TTC549 (cell line): ENCODE data around the gene TRAM2.

ENCODE experiments used
- FAIRE-seq: peaks from 2 replicates; lab custom pipeline; 2012; peaks lifted over from hg19 to GRCh38; lab: Jason Lieb, UNC

TRAM2 gene

DNA sequence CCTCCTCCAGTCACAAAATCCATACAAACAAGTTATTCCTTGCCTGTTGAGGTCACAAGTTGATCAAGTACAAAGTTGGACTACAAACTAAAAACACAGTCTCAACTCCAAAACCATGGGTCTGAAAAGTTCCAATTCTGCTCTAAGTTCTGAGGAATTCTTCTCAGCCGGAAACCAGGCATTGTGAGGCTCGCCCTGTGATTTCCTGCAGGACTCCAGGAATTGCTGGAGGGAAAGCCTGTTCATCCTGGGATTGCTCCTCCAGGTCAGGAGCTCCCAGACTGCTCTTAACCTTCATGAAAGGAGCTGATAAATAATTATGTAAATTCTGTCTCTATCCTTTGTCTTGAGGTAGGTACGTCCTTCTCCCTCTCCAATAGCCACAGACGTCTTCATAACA is 8.5 kb downstream of the TRAM2 start:
- no peak for FAIRE-seq

- FAIRE-seq, result no peak
Observed at GRCh38 chr6:52566853-52567279, 10.0 kb downstream of the TRAM2 start.

DNA sequence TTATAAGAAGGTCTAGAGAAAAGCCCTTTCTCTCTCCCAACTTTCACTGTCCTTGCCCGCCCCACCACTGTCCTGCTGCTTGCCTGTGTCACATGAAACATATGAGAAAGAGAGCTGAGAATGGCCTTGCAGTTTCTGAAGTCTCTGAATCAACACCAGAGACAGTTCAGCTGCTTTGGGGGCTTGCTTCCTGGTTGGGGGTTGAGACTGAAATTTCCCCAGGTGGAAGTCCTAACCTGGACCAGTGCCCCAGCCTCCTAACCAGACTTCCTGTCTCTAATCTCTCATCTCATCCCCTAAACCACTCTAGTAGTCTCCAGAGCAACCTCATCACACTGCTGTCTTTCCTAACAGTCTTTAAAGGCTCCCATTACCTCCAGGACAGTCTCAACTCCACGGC is 10.7 kb downstream of the TRAM2 start:
- no peak for FAIRE-seq

DNA sequence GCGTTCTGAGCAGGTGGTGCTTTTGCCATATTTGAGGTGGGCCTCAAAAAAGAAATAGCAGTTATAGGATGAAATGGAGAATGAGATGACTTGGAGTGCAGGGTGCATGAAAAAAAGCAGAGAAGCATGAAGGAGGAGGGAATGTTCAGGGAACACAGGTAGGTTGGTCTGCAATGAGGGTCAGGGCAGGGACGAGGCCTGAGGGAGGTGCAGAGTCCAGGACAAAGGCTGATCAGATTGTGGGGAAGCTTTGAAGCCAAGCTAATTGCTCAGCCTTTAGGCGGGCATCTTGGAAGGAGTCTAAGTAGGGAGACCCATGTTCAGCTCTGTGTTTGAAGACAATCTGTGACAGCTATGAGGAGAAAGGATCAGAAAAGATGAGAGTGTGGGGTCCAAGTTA is 12.0 kb downstream of the TRAM2 start:
- FAIRE-seq, result no peak

GRCh38 chr6:52562911-52563310 is 13.9 kb downstream of the TRAM2 start:
- no peak for FAIRE-seq

- FAIRE-seq, result no peak
Observed at GRCh38 chr6:52560462-52560861, 16.4 kb downstream of the TRAM2 start.

- FAIRE-seq, result no peak
Observed at GRCh38 chr6:52558266-52559000, 18.4 kb downstream of the TRAM2 start.

- FAIRE-seq, result no peak
Observed at GRCh38 chr6:52557389-52558265, 19.2 kb downstream of the TRAM2 start.

- FAIRE-seq, result no peak
Observed at GRCh38 chr6:52555518-52556233, 21.2 kb downstream of the TRAM2 start.

- FAIRE-seq, result no peak
Observed at GRCh38 chr6:52554684-52555280, 22.1 kb downstream of the TRAM2 start.

DNA sequence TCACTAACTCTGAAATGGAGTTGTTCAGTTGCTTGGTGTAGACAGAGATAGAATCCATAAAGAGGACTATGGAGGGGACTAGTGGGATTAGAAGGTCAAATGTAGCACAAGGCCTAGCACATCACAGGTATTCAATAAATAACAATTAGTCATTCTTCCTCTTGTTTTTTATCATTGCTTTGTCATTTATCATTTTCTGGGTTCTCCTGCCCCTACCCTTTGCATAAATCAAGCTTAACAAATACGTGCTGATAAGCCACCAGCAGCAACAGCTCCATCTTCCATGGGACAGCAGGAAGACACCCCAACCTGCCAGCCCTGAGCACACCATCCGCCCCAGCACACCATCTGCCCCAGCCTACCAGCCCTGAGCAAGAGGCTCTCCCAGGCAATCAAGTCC is 23.1 kb downstream of the TRAM2 start:
- no peak for FAIRE-seq

GRCh38 chr6:52553158-52553557 is 23.7 kb downstream of the TRAM2 start:
- no peak for FAIRE-seq

- FAIRE-seq, result no peak
Observed at GRCh38 chr6:52552278-52552643, 24.6 kb downstream of the TRAM2 start.

GRCh38 chr6:52551483-52552277 is 25.2 kb downstream of the TRAM2 start:
- no peak for FAIRE-seq

GRCh38 chr6:52550870-52551269 is 26.0 kb downstream of the TRAM2 start:
- FAIRE-seq, result no peak

- no peak for FAIRE-seq
Observed at GRCh38 chr6:52550014-52550575, 26.8 kb downstream of the TRAM2 start.

- FAIRE-seq, result no peak
Observed at GRCh38 chr6:52549428-52549827, 27.4 kb downstream of the TRAM2 start.

DNA sequence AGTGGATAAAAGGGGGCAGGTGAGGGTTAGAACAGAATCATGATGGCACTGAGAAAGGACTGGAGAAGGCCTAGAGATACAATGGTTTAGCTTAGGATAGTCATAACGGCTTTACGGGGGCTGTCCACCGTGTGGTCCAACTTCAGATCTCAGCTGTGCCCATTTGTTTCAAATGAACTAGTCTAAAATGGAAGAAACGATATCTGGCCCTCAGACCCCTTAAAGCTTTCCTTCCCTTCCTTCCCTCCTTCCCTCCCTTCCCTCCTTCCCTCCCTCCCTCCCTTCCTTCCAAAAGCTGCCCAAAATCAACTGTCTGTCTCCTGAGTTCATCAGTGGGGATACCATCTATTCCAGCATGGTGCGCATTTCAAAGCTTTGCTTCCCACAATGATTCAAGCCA is 27.9 kb downstream of the TRAM2 start:
- FAIRE-seq, result no peak

DNA sequence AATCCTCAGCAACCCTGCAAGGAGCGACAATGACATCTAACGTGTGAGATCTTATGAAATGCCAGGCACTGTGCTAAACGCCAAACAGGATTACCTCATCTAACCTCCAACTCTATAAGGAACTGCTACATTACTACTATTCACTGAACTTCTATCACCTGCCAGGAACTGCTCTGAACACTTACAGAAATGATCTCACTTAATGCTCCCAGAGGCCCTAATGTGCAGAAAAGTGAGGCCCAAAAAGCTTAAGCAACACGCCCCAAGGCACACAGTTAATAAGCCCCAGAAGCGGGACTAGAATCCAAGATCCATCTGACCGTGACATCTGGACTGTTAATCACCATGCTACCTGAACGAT is 28.5 kb downstream of the TRAM2 start:
- no peak for FAIRE-seq

DNA sequence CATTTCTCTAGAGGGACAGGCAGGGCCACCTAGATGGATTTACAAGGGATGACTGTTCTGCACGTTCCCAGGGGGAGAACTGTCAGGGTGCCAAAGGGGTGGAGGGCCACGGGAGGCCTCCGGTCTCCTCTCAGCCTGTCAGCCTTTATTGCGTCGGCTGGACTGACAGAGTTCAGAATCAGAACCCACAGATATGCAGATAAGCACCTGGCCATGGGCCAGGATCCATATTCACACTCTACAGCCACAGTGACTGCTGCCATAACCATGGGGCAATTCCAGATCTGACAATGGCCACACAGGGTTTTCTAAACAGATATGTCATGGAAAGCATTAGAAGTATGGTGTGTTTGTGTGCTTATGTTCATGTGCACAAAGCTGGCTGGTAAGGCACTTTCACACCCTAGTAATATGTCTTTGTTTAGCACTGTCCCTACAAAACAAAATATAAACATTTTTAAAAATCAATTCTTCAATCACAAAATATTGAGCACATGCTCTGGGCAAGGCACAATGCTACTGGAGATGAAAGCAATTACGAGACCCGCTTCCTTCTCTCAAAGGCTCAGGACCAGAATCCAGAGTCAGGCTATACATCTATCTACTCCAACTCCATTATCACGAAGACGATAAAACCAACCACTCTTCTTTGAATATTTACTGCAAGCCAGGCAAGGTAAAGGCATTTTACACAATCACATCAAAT is 29.1 kb downstream of the TRAM2 start:
- no peak for FAIRE-seq

DNA sequence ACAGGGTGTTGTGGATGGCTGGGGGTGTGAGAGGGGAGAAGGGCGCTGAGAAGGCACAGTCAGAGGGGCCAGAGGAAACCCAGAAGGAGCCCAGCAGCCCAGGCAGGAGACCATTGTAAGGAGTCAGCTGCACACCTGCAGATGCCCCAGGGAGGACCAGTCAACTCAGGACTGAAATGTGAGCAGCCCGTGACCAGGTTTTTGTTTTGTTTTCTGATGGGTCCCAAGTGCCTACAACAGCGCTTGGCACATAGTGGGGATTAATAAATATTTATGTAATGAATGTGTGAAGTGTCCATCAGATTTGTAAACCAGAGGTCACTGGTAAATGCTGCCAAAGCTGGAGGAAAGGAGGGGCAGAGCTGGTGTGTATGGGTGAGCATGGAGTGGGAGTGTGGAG is 30.2 kb downstream of the TRAM2 start:
- no peak for FAIRE-seq
